ENCODE measurements around the gene ILF2.
"Not testable (repeated sequence)": the region's sequence is repeated elsewhere in the genome, so short reads cannot be mapped to it uniquely, and the experiment has no call there.

The ILF2 gene

DNA sequence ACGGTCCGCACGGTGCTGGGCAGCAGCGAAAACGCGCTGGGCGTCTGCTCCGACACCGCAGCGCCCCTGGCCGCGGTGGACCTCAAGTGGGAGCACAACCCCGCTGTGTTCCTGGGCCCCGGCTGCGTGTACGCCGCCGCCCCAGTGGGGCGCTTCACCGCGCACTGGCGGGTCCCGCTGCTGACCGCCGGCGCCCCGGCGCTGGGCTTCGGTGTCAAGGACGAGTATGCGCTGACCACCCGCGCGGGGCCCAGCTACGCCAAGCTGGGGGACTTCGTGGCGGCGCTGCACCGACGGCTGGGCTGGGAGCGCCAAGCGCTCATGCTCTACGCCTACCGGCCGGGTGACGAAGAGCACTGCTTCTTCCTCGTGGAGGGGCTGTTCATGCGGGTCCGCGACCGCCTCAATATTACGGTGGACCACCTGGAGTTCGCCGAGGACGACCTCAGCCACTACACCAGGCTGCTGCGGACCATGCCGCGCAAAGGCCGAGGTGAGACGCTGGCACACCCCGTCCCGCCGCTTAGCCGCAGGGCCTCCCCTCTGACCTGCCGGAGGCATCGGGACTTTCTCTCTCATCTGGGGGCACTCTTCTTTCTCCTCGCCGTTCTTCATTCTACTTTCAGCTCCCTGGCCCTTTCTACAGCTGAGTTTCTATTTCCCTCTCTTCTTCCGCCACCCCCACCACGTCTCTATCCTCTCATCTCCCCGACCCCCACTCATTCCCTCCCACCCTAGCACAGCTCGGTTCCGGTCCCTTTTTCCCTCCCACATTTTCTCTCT, 8.7 kb upstream of the ILF2 start:
- in situ Hi-C loops (cut with MboI; ENCODE audit: low sequenced_read_pairs): loop anchor here (5.0 kb wide), 1 partner anchor 308 kb away; the partner anchor contains the start of gene RAB13

DNA sequence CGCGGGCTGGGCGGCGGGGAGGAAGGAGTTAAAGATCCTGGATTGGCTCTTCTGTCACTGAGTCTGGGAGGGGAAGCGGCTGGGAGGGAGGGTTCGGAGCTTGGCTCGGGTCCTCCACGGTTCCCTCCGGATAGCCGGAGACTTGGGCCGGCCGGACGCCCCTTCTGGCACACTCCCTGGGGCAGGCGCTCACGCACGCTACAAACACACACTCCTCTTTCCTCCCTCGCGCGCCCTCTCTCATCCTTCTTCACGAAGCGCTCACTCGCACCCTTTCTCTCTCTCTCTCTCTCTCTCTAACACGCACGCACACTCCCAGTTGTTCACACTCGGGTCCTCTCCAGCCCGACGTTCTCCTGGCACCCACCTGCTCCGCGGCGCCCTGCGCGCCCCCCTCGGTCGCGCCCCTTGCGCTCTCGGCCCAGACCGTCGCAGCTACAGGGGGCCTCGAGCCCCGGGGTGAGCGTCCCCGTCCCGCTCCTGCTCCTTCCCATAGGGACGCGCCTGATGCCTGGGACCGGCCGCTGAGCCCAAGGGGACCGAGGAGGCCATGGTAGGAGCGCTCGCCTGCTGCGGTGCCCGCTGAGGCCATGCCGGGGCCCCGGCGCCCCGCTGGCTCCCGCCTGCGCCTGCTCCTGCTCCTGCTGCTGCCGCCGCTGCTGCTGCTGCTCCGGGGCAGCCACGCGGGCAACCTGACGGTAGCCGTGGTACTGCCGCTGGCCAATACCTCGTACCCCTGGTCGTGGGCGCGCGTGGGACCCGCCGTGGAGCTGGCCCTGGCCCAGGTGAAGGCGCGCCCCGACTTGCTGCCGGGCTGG, 7.9 kb upstream of the ILF2 start, which contains the start of gene NPR1:
Gene NPR1 (plus strand): TSS at position 170 of the 818 bp plus-strand sequence. CDS start 421 bp downstream, at position 591.
- in situ Hi-C loops (cut with MboI; ENCODE audit: low sequenced_read_pairs): loop anchor here (5.0 kb wide), 1 partner anchor 309 kb away; the partner anchor contains the start of gene RAB13

DNA sequence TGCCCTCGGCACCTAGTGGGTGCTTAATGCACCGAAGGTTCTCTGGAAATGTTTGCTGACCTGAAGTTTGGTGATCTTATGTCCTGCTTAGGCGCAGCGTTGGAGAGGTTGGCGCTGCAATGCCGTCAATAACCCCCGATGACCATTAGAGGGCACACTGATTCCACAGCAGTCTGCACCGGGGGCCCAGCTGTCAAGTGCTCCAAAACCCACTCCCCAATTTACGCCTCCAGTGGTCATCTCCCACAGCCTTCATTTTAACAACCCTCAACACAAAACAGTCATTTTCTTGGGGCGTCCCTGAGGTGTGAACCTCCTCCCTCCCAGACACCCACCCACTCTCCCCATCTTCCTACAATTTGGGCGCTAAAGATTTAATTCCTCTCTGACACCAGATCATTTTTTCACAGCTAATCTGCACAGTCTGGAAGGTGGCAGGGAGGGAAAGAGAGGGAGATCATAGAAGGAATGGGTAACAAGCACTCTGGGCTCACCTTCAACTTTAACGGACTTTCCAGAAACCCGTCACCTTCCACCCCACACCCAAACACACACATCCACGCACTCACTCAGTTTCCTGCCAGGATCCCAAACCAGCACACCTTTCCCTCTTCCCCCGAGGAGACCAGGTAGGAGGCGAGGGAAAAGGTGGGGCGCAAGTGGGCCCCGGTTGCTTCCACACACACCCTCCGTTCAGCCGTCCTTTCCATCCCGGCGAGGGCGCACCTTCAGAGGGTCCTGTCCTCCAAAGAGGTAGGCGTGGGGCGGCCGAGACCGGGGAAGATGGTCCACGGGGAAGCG, 7.1 kb upstream of the ILF2 start:
- in situ Hi-C loops (cut with MboI; ENCODE audit: low sequenced_read_pairs): loop anchor here (5.0 kb wide), 1 partner anchor 309 kb away; the partner anchor contains the start of gene RAB13

DNA sequence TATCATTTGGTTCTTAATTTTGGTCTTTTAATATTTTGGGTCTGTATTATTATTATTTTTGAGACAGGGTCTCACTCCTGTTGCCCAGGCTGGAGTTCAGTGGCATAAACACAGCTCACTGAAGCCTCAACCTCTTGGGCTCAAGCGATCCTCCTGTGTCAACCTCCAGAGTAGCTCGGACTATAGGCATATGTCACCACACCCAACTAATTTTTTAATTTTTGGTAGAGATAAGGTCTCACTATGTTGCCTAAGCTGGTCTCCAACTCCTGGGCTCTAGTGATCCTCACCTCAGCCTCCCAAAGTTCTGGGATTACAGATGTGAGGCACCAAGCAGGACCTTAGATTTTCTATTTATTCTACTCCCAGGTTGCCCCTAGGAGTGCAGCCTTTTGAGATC, 2.7 kb upstream of the ILF2 start:
- in situ Hi-C loops (cut with MboI; ENCODE audit: low sequenced_read_pairs): no loop called here

DNA sequence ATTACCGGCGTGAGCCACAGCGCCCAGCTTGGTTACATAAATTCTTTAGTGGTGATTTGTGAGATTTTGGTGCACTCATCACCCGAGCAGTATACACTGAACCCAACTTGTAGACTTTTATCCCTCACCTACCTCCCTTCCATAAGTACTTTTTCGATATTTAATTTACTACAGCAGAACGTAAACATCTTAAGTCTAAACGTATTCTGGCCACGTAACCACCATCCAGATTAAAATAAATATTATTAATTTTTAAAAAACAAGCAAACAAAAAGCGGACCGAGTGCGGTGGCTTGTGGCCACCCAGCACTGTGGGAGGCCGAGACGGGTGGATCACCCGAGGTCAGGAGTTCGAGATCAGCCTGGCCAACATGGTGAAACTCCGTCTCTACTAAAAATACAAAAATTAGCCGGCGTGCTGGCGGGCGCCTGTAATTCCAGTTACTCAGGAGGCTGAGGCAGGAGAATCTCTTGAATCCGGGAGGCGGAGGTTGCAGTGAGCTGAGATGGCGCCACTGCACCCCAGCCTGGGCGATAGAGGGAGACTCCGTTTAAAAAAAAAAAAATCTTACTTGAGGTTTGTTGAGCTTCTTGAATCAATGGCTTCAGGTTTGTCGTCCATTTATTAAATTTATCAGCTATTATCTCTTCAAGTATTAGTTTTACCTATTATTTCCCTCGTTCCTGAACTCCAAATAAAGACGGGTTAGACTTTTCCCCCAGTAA, 998 bp upstream of the ILF2 start:
- in situ Hi-C loops (cut with MboI; ENCODE audit: low sequenced_read_pairs): not testable (repeated sequence)

DNA sequence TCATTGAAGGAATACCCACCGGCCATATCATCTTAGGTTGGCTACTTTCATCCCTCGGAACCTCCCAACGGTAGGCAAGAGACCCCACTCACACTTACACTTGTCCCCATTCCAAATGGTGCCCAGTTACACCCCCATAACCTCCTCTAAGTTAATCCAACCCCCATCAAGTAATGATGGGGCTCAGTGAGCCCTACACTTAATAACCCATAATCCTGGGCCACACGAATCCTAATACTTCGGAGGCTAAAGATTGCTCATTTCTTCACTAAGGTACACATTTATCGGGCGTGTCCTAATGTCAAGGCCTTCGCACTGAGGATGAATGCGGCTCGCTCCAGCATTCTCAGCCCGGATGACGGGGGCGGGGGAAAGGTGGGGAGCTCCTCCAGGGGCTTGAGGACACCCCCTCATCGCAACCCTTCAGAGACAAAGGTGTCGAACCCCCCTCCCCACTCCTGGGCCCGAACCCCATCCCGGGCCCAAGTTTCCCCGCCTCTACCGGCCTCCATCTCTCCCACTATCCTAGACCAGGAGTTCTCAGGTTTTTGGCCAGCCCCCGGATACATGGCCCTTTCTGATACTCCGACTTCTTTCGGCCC, 435 bp downstream of the ILF2 start:
- in situ Hi-C loops (cut with MboI; ENCODE audit: low sequenced_read_pairs): no loop called here

DNA sequence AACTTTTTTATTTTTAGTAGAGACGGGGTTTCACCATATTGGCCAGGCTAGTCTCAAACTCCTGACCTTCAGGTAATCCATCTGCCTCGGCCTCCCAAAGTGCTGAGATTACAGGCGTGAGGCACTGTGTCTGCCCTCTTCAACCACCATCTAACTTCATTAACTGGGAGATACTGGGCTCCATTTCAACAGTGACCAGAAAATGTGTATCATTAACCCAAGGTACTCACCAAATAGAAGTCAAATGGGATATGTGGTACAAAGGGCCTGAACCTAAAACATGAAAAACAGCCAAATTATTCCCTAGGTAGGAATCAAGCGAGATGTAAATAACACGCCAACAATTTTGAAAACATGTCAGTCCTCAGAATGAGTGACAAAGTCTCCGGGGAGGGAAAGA, 1.2 kb downstream of the ILF2 start:
- in situ Hi-C loops (cut with MboI; ENCODE audit: low sequenced_read_pairs): no loop called here

DNA sequence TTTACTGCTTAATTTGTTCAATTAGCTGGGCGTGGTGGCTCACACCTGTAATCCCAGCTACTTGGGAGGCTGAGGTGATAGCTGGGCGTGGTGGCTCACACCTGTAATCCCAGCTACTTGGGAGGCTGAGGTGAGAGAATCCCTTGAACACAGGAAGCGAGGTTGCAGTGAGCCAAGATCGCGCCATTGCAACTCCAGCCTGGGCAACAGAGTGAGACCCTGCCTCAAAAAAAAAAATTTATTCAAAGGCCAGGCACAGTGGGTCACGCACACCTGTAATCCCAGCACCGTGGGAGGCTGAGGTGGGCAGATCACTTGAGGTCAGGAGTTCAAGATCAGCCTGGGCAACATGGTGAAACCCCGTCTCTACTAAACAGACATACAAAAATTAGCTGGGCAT, 2.1 kb downstream of the ILF2 start:
- in situ Hi-C loops (cut with MboI; ENCODE audit: low sequenced_read_pairs): not testable (repeated sequence)

DNA sequence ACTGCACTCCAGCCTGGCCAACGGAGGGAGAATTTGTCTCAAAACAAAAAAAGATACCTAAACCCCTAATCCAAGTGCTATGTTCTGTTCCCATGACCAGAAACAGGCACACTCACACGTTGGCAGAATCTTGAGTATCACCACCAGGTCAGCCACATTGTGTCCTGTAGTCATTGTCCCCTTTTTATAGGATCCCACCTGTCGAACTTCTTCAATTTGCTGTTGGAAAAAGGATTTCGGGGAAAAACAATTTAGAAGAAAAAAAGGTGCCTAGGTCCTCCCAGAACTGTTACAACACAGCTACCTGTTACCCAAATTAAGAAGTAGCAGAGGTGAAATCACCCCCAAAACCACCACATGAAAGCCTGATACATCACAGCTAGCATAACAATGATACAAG, 3.4 kb downstream of the ILF2 start:
- in situ Hi-C loops (cut with MboI; ENCODE audit: low sequenced_read_pairs): no loop called here

DNA sequence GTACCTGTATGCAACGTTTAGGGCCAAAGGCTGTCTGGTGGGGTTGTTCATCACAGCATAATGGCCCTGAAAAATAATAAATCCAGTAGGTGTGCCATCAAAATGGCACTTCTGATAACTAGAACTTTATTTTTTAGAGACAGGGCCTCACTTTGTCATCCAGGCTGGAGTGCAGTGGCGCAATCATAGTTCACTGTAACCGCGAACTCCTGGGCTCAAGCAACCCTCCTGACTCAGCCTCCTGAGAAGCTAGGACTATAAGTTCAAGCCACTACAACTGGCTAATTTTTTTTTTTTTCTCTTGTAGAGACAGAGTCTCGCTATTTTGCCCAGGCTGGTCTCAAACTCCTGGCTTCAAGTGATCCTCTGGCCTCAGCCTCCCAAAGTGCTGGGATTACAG, 7.6 kb downstream of the ILF2 start:
- in situ Hi-C loops (cut with MboI; ENCODE audit: low sequenced_read_pairs): no loop called here

DNA sequence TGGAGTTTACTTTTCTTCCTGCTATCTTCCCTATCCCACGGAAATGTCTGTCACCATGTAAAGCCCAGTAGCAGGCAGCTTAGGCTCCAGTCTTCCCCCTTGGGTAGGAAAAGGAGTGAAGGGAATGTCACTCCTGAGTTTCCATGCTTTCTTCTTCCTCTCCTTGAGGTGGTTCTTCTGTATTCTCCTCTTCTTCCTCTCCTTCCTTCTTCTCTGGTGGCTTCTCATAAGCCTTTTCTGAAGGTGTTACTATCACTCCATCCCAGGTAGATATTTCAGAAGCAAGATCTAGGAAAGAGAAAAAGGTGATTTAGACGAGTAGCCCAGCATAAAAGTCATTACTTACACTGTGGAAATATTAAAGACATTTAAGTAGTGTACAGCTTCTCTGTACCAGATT, 8.5 kb downstream of the ILF2 start:
- in situ Hi-C loops (cut with MboI; ENCODE audit: low sequenced_read_pairs): no loop called here

DNA sequence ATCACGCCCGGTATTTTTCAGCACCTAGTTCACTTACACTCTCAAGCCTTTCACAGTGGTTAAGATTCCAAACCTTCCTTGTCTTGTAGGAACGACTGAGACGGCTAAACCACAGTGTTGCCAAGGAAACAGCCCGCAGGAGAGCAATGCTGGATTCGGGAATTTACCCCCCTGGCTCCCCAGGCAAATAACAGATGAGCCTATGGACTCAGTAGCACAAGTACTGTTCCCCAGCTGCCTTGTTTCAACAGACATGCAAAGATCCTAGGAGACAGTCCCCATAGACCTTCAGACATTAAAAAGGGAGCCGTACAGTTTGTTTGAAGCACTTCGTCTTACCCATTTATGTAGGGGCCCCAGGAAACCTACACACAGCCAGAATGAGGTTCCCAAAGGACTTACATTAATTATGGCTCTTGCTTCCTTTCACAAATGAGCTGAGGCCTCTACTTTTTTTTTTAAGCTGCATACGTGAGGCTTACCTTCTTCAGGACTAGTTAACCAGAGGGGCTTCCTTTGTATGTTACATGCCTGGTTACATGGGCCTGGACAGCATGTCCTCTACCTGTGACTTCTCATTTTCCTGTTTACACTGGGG, 9.6 kb downstream of the ILF2 start:
- in situ Hi-C loops (cut with MboI; ENCODE audit: low sequenced_read_pairs): no loop called here

DNA sequence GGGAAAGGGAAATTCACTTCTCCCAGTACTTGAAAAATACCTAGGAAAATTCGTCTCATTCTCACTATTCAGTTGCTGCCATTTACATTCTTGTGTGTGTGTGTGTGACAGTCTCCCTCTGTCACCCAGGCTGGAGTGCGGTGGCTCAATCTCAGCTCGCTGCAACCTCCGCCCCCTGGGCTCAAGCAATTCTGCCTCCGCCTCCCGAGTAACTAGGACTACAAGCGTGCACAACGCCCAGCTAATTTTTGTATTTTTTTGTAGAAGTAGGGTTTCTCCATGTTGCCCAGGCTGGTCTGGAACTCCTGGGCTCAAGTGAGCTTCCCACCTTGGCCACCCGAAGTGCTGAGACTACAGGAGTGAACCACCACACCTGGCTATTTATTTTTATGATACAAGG, 11.1 kb downstream of the ILF2 start:
- in situ Hi-C loops (cut with MboI; ENCODE audit: low sequenced_read_pairs): no loop called here

DNA sequence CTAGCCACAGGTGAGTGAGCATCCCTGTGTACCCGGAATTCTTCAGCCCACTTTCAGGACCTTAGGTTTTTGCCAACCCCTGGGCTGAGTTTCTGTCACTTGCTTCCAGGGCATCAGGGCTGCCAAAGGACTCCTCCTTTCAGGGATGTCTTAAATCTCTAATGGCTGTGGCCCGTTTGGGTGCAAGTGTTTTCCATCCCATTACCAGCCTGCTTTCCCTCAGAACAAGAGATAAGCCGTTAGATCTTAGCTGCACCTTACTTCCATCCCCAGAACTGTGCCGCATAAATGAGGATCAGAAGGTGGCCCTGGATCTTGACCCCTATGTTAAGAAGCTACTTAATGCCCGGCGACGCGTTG, 11.6 kb downstream of the ILF2 start:
- in situ Hi-C loops (cut with MboI; ENCODE audit: low sequenced_read_pairs): no loop called here

DNA sequence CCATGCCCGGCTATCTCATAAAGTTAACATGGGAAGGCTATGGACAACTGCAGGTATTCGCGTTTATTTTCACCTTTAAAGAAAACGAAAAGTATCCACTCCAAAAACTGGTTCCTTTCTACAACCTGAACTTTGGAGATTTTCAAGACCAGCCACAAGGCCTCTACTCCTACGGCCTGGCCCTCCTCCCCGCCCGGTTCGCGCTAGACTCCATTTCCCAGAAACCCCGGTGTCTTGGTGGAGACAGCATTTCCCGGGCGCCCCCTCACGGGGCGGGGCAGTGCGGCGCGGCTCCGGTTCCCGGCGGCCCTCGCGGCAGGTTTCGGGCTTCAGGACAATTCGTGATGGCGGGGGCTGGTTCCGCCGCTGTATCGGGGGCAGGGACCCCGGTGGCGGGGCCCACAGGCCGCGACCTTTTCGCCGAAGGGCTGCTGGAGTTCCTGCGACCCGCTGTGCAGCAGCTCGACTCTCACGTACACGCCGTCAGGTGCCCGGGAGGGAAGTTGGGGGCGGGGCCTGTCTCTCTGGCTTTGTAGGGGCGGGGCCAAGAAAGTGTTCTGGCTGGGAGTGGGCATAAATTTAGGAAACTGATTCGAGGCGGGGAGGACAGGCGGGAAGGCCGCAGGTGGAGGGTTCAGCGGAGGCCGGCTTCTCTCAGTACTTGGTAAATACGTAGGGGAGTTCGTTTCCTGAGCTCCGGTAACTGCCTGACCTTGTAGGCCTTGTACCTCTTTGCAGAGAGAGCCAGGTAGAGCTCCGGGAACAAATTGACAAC, 12.2 kb downstream of the ILF2 start, which contains the start of gene SNAPIN:
Gene SNAPIN (plus strand): TSS at position 304 of the 775 bp plus-strand sequence. CDS start 41 bp downstream, at position 345.
- in situ Hi-C loops (cut with MboI; ENCODE audit: low sequenced_read_pairs): no loop called here

DNA sequence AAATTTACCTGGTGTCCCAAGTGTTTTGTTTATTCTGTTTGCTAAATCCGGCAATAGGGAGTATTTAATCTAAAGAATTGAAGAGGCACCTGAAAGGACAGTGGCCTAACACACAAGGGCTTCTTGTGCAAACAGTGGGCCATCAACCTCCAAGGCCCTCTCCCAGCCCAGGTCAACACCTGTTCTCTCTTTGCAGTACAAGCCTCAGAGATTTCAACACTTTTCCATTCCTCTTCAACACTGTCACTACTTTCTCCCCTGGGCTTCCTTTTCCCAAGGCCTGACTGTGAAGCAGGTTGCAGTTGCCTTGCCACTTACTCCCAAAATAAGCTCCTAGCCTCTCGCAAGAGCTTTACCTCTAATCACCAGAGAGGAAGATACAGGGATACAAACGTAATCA, 15.5 kb downstream of the ILF2 start:
- in situ Hi-C loops (cut with MboI; ENCODE audit: low sequenced_read_pairs): no loop called here

DNA sequence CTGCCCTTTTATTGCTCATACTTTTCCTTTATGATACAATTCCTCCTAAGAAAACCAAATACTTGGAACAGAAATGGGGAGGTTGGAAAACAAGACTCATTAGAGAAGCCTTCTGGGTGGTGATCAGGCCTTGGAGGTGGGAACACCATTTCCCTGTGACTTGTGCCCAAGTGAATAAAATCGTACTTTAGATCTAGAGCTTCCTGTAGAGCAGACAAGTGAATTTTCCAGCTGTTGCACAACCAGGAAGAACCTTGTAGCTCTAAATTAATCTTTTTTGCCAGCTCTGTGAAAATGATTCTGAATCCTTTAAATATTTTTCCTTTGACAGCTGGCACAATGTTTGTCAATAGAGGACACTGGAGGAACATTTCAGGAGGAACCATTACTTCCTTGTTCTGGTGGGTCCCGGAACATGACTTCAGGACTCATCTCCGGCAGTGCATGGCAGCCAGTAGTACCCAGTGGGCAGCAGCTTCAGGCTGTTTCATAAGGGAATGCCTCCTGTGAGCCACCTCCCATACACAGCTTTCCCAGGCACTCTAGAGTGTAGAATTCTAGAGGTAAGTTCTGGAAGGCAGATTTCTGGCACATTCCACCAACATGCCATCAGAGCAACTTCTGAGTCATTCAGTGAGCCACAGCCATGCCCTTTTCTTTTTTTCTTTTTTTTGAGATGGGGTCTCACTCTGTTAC, 17.8 kb downstream of the ILF2 start:
- in situ Hi-C loops (cut with MboI; ENCODE audit: low sequenced_read_pairs): no loop called here

DNA sequence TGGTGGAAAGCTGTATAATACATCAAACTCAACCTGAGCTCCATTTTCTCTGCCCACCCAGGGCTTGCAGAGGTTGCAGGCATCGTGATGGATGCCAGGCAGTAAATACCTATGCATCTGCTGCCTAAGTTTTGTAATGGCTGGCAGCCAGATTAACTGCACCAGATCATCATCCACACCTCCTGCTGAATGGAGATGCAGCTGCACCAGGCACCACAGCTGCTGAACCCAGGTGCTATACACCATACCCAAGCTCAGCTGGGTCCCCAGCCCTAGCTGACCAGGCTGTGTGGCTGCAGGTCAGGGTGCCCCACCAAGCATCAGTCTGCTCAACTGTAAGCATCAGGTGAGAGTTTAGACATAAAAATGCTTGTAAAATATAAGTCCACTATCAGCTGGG, 19.0 kb downstream of the ILF2 start:
- in situ Hi-C loops (cut with MboI; ENCODE audit: low sequenced_read_pairs): no loop called here

All from HL-60/S4 (cell line).